Transverse colon (tissue), 4 donors: ENCODE data around the gene TMEM171.

Experiments used
- EP300 ChIP-seq: sonication (generic); formaldehyde crosslinking; IDR thresholded peaks from one replicate; pipeline ENCODE4 v1.6.1; 2017; ENCODE audit warnings: antibody characterized with exemption, low read depth
- POLR2A ChIP-seq: fragments of 450-650 bp; IDR thresholded peaks from one replicate; pipeline ENCODE4 v1.6.1; 2016; ENCODE audit warnings: antibody characterized with exemption, mild to moderate bottlenecking, moderate library complexity
- POLR2AphosphoS5 ChIP-seq, 3 donors: sonication (generic); formaldehyde crosslinking; IDR thresholded peaks; one replicate each; pipeline ENCODE4 v1.6.1; 2016; ENCODE audit warnings: antibody characterized with exemption in 3 of 3
- TF ChIP-seq, protein P1 (sequence below), 5 experiments: fragments of 200-600 bp in 3 of 5; fragments of 450-650 bp in 2 of 5; sonication (generic) in 3 of 5; IDR thresholded peaks; 1 replicate in 2 of 5; 2 replicates in 3 of 5; pipeline ENCODE4 v1.5.1; 2016 to 2017; ENCODE audit warnings: antibody characterized with exemption in 5 of 5, inconsistent platforms in 3 of 5, mild to moderate bottlenecking in 2 of 5, moderate library complexity in 1 of 5

DNA sequence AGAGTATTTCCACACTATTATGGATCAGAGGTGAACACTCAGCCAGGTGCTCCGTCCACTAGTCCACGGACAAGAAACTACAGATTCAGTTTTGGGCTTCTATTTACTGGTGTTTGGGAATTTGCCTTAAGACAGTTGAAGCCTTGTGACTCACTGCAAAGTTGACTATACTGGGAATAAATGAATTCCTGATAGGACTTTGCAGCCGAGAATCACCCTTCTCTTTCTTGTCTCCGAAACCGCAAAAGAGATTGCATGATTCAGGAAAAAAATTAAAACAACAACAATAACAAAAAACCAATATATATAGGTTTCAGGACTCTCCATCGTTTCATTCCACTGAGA is 716 bp downstream of the TMEM171 start:
- TF ChIP-seq POLR2AphosphoS5 (IDR thresholded peaks at IDR 0.05) (no peak), POLR2A (no peak), EP300 (no peak)
- TF ChIP-seq, protein P1, sequence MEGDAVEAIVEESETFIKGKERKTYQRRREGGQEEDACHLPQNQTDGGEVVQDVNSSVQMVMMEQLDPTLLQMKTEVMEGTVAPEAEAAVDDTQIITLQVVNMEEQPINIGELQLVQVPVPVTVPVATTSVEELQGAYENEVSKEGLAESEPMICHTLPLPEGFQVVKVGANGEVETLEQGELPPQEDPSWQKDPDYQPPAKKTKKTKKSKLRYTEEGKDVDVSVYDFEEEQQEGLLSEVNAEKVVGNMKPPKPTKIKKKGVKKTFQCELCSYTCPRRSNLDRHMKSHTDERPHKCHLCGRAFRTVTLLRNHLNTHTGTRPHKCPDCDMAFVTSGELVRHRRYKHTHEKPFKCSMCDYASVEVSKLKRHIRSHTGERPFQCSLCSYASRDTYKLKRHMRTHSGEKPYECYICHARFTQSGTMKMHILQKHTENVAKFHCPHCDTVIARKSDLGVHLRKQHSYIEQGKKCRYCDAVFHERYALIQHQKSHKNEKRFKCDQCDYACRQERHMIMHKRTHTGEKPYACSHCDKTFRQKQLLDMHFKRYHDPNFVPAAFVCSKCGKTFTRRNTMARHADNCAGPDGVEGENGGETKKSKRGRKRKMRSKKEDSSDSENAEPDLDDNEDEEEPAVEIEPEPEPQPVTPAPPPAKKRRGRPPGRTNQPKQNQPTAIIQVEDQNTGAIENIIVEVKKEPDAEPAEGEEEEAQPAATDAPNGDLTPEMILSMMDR (IDR thresholded peaks at IDR 0.05): no peak
